ENCODE data around the gene FGD6.

- TF ChIP-seq CTCF (IDR thresholded peaks at IDR 0.05) = no peak
- TF ChIP-seq POLR2A (IDR thresholded peaks at IDR 0.05) = no peak
Observed at GRCh38 chr12:95179011-95179410, 38.3 kb downstream of the FGD6 start.

Data from right lobe of liver (tissue), 4 donors.